ENCODE measurements around the gene ISM1.

ISM1 gene

GRCh38 chr20:13342469-13343242, 121.6 kb downstream of the ISM1 start:
- no peak for DNase-seq

- DNase-seq, result peak in 1 of 51 donors; percentile 12
Measured at GRCh38 chr20:13344671-13345070, 123.6 kb downstream of the ISM1 start.

GRCh38 chr20:13348311-13349234, 127.5 kb downstream of the ISM1 start:
- peak in 1 of 51 donors; percentile 23 for DNase-seq

- no peak for DNase-seq
Measured at GRCh38 chr20:13349235-13349604, 128.1 kb downstream of the ISM1 start.
